NB4 (cell line): ENCODE results near the gene SF3A1.

Experiments
- CTCF ChIP-seq: IDR thresholded peaks from one replicate; pipeline ENCODE4 v1.5.1; 2012; ENCODE audit warnings: low read depth, low read length
- MAX ChIP-seq: IDR thresholded peaks from 2 replicates; pipeline ENCODE4 v1.6.1; 2011; ENCODE audit warnings: low read depth, low read length
- POLR2A ChIP-seq: IDR thresholded peaks from 2 replicates; pipeline ENCODE4 v1.6.1; 2011; ENCODE audit warnings: mild to moderate bottlenecking; ENCODE audit not compliant: insufficient read length; ENCODE audit errors: extremely low read depth

GRCh38 chr22:30321461-30321860, 35.2 kb downstream of the SF3A1 start:
- no peak for TF ChIP-seq CTCF
- no peak for TF ChIP-seq POLR2A
- TF ChIP-seq MAX, result no peak
